Measurements from ENCODE around the gene HHATL. TPM values are rescaled to one million over a fixed set of nuclear protein-coding genes. Genes with fewer than 3 reads are reported as not detected.

The HHATL gene
- polyA plus RNA-seq, 3 donors, result not detected

- H3K36me3 ChIP-seq (replicated peaks in 1 of 2; ENCODE audit: control insufficient read depth in 1 of 2, insufficient read depth in 2 of 2, low read length in 2 of 2), result no peaks in the 10 kb centered on the region
- H4K20me1 ChIP-seq (ENCODE audit: insufficient read depth, low read length), result no peaks in the 10 kb centered on the region
- H3K9me3 ChIP-seq (replicated peaks in 1 of 2; ENCODE audit: control insufficient read depth in 1 of 2, insufficient read depth in 1 of 2, low read length in 2 of 2), result peaks cover 7 to 8% of the 10 kb centered on the region in 2 donors
- H3K9me3 Mint-ChIP-seq, result peaks cover under 1 to 24% (median 14%) of the 10 kb centered on the region in 7 donors
- H2AFZ ChIP-seq (ENCODE audit: insufficient read depth, low read depth, low read length, poor library complexity, severe bottlenecking), result no peak overlapping the region
- H3K4me2 ChIP-seq (replicated peaks; ENCODE audit: extremely low read depth, low read length, poor library complexity, severe bottlenecking), result no peak overlapping the region
- H3K4me3 Mint-ChIP-seq, result no peak overlapping the region
- H3K27ac Mint-ChIP-seq, result no peak overlapping the region
- H3K27ac ChIP-seq (ENCODE audit: low read depth in 1 of 2, low read length in 2 of 2), result no peak overlapping the region
- intact Hi-C loops (cut with micrococcal nuclease), result no loop called here
- H3K4me1 ChIP-seq (ENCODE audit: control insufficient read depth in 1 of 2, insufficient read depth in 2 of 2, low read length in 2 of 2), result no peaks in the 10 kb centered on the region
- no peak overlapping the region for H3K4me3 ChIP-seq (replicated peaks in 1 of 3; ENCODE audit: low read depth in 2 of 3, low read length in 3 of 3)
- H3K27me3 Mint-ChIP-seq (ENCODE audit: low read depth in 3 of 3), result peaks cover 4 to 9% (median 9%) of the 10 kb centered on the region in 3 donors
- H3K9ac ChIP-seq (ENCODE audit: insufficient read depth, low read length, poor library complexity, severe bottlenecking), result no peak overlapping the region
- peaks cover 8% of the 10 kb centered on the region for H3K4me1 Mint-ChIP-seq
- no CpG with 5 or more reads among the region's 2 CpGs for WGBS (ENCODE audit: insufficient coverage)
- no peaks in the 10 kb centered on the region for H3K79me2 ChIP-seq (ENCODE audit: insufficient read depth, low read length)
- no peaks in the 10 kb centered on the region for H3K27me3 ChIP-seq (ENCODE audit: control insufficient read depth in 2 of 2, insufficient read depth in 2 of 2, low read length in 2 of 2)
- DNase-seq, result no peak
- H3K36me3 Mint-ChIP-seq, result no peaks in the 10 kb centered on the region
- TF ChIP-seq, protein P1, sequence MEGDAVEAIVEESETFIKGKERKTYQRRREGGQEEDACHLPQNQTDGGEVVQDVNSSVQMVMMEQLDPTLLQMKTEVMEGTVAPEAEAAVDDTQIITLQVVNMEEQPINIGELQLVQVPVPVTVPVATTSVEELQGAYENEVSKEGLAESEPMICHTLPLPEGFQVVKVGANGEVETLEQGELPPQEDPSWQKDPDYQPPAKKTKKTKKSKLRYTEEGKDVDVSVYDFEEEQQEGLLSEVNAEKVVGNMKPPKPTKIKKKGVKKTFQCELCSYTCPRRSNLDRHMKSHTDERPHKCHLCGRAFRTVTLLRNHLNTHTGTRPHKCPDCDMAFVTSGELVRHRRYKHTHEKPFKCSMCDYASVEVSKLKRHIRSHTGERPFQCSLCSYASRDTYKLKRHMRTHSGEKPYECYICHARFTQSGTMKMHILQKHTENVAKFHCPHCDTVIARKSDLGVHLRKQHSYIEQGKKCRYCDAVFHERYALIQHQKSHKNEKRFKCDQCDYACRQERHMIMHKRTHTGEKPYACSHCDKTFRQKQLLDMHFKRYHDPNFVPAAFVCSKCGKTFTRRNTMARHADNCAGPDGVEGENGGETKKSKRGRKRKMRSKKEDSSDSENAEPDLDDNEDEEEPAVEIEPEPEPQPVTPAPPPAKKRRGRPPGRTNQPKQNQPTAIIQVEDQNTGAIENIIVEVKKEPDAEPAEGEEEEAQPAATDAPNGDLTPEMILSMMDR (IDR thresholded peaks at IDR 0.05), result no peak
These were observed 26.7 kb downstream of the HHATL start for GRCh38 chr3:42675909-42676308.

- H3K4me3 Mint-ChIP-seq, result no peak overlapping the region
- peaks cover 8% of the 10 kb centered on the region for H3K4me1 Mint-ChIP-seq
- H3K36me3 ChIP-seq (replicated peaks in 1 of 2; ENCODE audit: control insufficient read depth in 1 of 2, insufficient read depth in 2 of 2, low read length in 2 of 2), result no peaks in the 10 kb centered on the region
- no peaks in the 10 kb centered on the region for H3K36me3 Mint-ChIP-seq
- WGBS (ENCODE audit: insufficient coverage), result no CpG with 5 or more reads among the region's 3 CpGs
- intact Hi-C loops (cut with micrococcal nuclease), result no loop called here
- peaks cover 8 to 12% of the 10 kb centered on the region in 2 donors for H3K9me3 ChIP-seq (replicated peaks in 1 of 2; ENCODE audit: control insufficient read depth in 1 of 2, insufficient read depth in 1 of 2, low read length in 2 of 2)
- no peak overlapping the region for H2AFZ ChIP-seq (ENCODE audit: insufficient read depth, low read depth, low read length, poor library complexity, severe bottlenecking)
- H3K9me3 Mint-ChIP-seq, result peaks cover 3 to 25% (median 14%) of the 10 kb centered on the region in 7 donors
- no peak overlapping the region for H3K4me3 ChIP-seq (replicated peaks in 1 of 3; ENCODE audit: low read depth in 2 of 3, low read length in 3 of 3)
- H3K27me3 Mint-ChIP-seq (ENCODE audit: low read depth in 3 of 3), result peaks cover 0 to 11% (median 9%) of the 10 kb centered on the region in 3 donors
- no peaks in the 10 kb centered on the region for H3K79me2 ChIP-seq (ENCODE audit: insufficient read depth, low read length)
- no peak for DNase-seq
- TF ChIP-seq, protein P1 (IDR thresholded peaks at IDR 0.05), result no peak
- no peak overlapping the region for H3K27ac Mint-ChIP-seq
- no peaks in the 10 kb centered on the region for H4K20me1 ChIP-seq (ENCODE audit: insufficient read depth, low read length)
- no peaks in the 10 kb centered on the region for H3K4me1 ChIP-seq (ENCODE audit: control insufficient read depth in 1 of 2, insufficient read depth in 2 of 2, low read length in 2 of 2)
- no peak overlapping the region for H3K9ac ChIP-seq (ENCODE audit: insufficient read depth, low read length, poor library complexity, severe bottlenecking)
- no peaks in the 10 kb centered on the region for H3K27me3 ChIP-seq (ENCODE audit: control insufficient read depth in 2 of 2, insufficient read depth in 2 of 2, low read length in 2 of 2)
- no peak overlapping the region for H3K4me2 ChIP-seq (replicated peaks; ENCODE audit: extremely low read depth, low read length, poor library complexity, severe bottlenecking)
- no peak overlapping the region for H3K27ac ChIP-seq (ENCODE audit: low read depth in 1 of 2, low read length in 2 of 2)
These were observed 28.5 kb downstream of the HHATL start for GRCh38 chr3:42674146-42674545.

Data from CD14-positive monocyte (primary cell).